Measurements from ENCODE around the gene NTSR1.

NTSR1 gene

GRCh38 chr20:62665826-62666735, 42.6 kb upstream of the NTSR1 start:
- H3K36me3 ChIP-seq (ENCODE audit: control insufficient read depth, insufficient read depth, low read length) = no peaks in the 10 kb centered on the region
- no peak overlapping the region for H3K27ac ChIP-seq (ENCODE audit: low read depth, low read length, severe bottlenecking)
- H3K9me3 ChIP-seq (ENCODE audit: control insufficient read depth, low read length) = no peaks in the 10 kb centered on the region
- H3K4me3 ChIP-seq (ENCODE audit: extremely low read depth, insufficient read depth, low read length, poor library complexity, severe bottlenecking) = no peak overlapping the region
- H3K4me1 ChIP-seq (ENCODE audit: control insufficient read depth, insufficient read depth, low read length, poor library complexity, severe bottlenecking) = no peaks in the 10 kb centered on the region
- WGBS, 2 experiments (ENCODE audit: insufficient coverage in 2 of 2) = 84 to 88% methylated on average over 19 to 21 of the region's 33 CpGs

- no peak overlapping the region for H3K27ac ChIP-seq (ENCODE audit: low read depth, low read length, severe bottlenecking)
- H3K36me3 ChIP-seq (ENCODE audit: control insufficient read depth, insufficient read depth, low read length) = no peaks in the 10 kb centered on the region
- WGBS, 2 experiments (ENCODE audit: insufficient coverage in 2 of 2) = 89 to 92% methylated on average over 25 to 26 of the region's 27 CpGs
- no peak overlapping the region for H3K4me3 ChIP-seq (ENCODE audit: extremely low read depth, insufficient read depth, low read length, poor library complexity, severe bottlenecking)
- H3K4me1 ChIP-seq (ENCODE audit: control insufficient read depth, insufficient read depth, low read length, poor library complexity, severe bottlenecking) = no peaks in the 10 kb centered on the region
- H3K9me3 ChIP-seq (ENCODE audit: control insufficient read depth, low read length) = no peaks in the 10 kb centered on the region
Measured at GRCh38 chr20:62666736-62667529, 41.7 kb upstream of the NTSR1 start.

GRCh38 chr20:62667530-62668440, 40.9 kb upstream of the NTSR1 start:
- Histone ChIP-seq H3K4me3 (ENCODE audit: extremely low read depth, insufficient read depth, low read length, poor library complexity, severe bottlenecking) (no peak overlapping the region), H3K4me1 (ENCODE audit: control insufficient read depth, insufficient read depth, low read length, poor library complexity, severe bottlenecking) (no peaks in the 10 kb centered on the region), H3K9me3 (ENCODE audit: control insufficient read depth, low read length) (no peaks in the 10 kb centered on the region), H3K27ac (ENCODE audit: low read depth, low read length, severe bottlenecking) (no peak overlapping the region), H3K36me3 (ENCODE audit: control insufficient read depth, insufficient read depth, low read length) (no peaks in the 10 kb centered on the region)
- WGBS, 2 experiments (ENCODE audit: insufficient coverage in 2 of 2) = 85 to 89% methylated on average over 29 to 30 of the region's 30 CpGs

- 56 to 67% methylated on average over 9 to 12 of the region's 13 CpGs for whole genome bisulfite sequencing, 2 experiments (ENCODE audit: insufficient coverage in 2 of 2)
- Histone ChIP-seq H3K4me1 (ENCODE audit: control insufficient read depth, insufficient read depth, low read length, poor library complexity, severe bottlenecking) (no peaks in the 10 kb centered on the region), H3K4me3 (ENCODE audit: extremely low read depth, insufficient read depth, low read length, poor library complexity, severe bottlenecking) (no peak overlapping the region), H3K9me3 (ENCODE audit: control insufficient read depth, low read length) (no peaks in the 10 kb centered on the region), H3K27ac (ENCODE audit: low read depth, low read length, severe bottlenecking) (no peak overlapping the region), H3K36me3 (ENCODE audit: control insufficient read depth, insufficient read depth, low read length) (no peaks in the 10 kb centered on the region)
Measured at GRCh38 chr20:62668441-62669027, 40.1 kb upstream of the NTSR1 start.

- 89 to 94% methylated on average over 9 to 10 of the region's 10 CpGs for WGBS, 2 experiments (ENCODE audit: insufficient coverage in 2 of 2)
- H3K9me3 ChIP-seq (ENCODE audit: control insufficient read depth, low read length) = no peaks in the 10 kb centered on the region
- H3K36me3 ChIP-seq (ENCODE audit: control insufficient read depth, insufficient read depth, low read length) = no peaks in the 10 kb centered on the region
- no peak overlapping the region for H3K27ac ChIP-seq (ENCODE audit: low read depth, low read length, severe bottlenecking)
- no peaks in the 10 kb centered on the region for H3K4me1 ChIP-seq (ENCODE audit: control insufficient read depth, insufficient read depth, low read length, poor library complexity, severe bottlenecking)
- H3K4me3 ChIP-seq (ENCODE audit: extremely low read depth, insufficient read depth, low read length, poor library complexity, severe bottlenecking) = no peak overlapping the region
Measured at GRCh38 chr20:62669249-62669648, 39.4 kb upstream of the NTSR1 start.

- WGBS, 2 experiments (ENCODE audit: insufficient coverage in 2 of 2) = 93 to 97% methylated on average over 13 to 14 of the region's 14 CpGs
- Histone ChIP-seq H3K9me3 (ENCODE audit: control insufficient read depth, low read length) (no peaks in the 10 kb centered on the region), H3K4me3 (ENCODE audit: extremely low read depth, insufficient read depth, low read length, poor library complexity, severe bottlenecking) (no peak overlapping the region), H3K36me3 (ENCODE audit: control insufficient read depth, insufficient read depth, low read length) (no peaks in the 10 kb centered on the region), H3K27ac (ENCODE audit: low read depth, low read length, severe bottlenecking) (no peak overlapping the region), H3K4me1 (ENCODE audit: control insufficient read depth, insufficient read depth, low read length, poor library complexity, severe bottlenecking) (peaks cover 9% of the 10 kb centered on the region)
Measured at GRCh38 chr20:62670156-62670555, 38.5 kb upstream of the NTSR1 start.

GRCh38 chr20:62670998-62671397, 37.6 kb upstream of the NTSR1 start:
- Histone ChIP-seq H3K4me1 (ENCODE audit: control insufficient read depth, insufficient read depth, low read length, poor library complexity, severe bottlenecking) (peaks cover 16% of the 10 kb centered on the region), H3K27ac (ENCODE audit: low read depth, low read length, severe bottlenecking) (no peak overlapping the region), H3K36me3 (ENCODE audit: control insufficient read depth, insufficient read depth, low read length) (no peaks in the 10 kb centered on the region), H3K4me3 (ENCODE audit: extremely low read depth, insufficient read depth, low read length, poor library complexity, severe bottlenecking) (no peak overlapping the region), H3K9me3 (ENCODE audit: control insufficient read depth, low read length) (no peaks in the 10 kb centered on the region)
- 92 to 94% methylated on average over 17 of the region's 17 CpGs for WGBS, 2 experiments (ENCODE audit: insufficient coverage in 2 of 2)

GRCh38 chr20:62671765-62672164, 36.9 kb upstream of the NTSR1 start:
- Histone ChIP-seq H3K4me3 (ENCODE audit: extremely low read depth, insufficient read depth, low read length, poor library complexity, severe bottlenecking) (no peak overlapping the region), H3K27ac (ENCODE audit: low read depth, low read length, severe bottlenecking) (no peak overlapping the region), H3K36me3 (ENCODE audit: control insufficient read depth, insufficient read depth, low read length) (no peaks in the 10 kb centered on the region), H3K4me1 (ENCODE audit: control insufficient read depth, insufficient read depth, low read length, poor library complexity, severe bottlenecking) (peaks cover 16% of the 10 kb centered on the region), H3K9me3 (ENCODE audit: control insufficient read depth, low read length) (no peaks in the 10 kb centered on the region)
- WGBS, 2 experiments (ENCODE audit: insufficient coverage in 2 of 2) = 91 to 95% methylated on average over 11 to 13 of the region's 15 CpGs

- H3K27ac ChIP-seq (ENCODE audit: low read depth, low read length, severe bottlenecking) = no peak overlapping the region
- 94% methylated on average over 8 to 11 of the region's 11 CpGs for WGBS, 2 experiments (ENCODE audit: insufficient coverage in 2 of 2)
Measured at GRCh38 chr20:62674370-62674769, 34.3 kb upstream of the NTSR1 start.

More at GRCh38 chr20:62674370-62674769, 34.3 kb upstream of the NTSR1 start:
- H3K36me3 ChIP-seq (ENCODE audit: control insufficient read depth, insufficient read depth, low read length) = no peaks in the 10 kb centered on the region
- H3K9me3 ChIP-seq (ENCODE audit: control insufficient read depth, low read length) = no peaks in the 10 kb centered on the region
- peaks cover 16% of the 10 kb centered on the region for H3K4me1 ChIP-seq (ENCODE audit: control insufficient read depth, insufficient read depth, low read length, poor library complexity, severe bottlenecking)
- no peak overlapping the region for H3K4me3 ChIP-seq (ENCODE audit: extremely low read depth, insufficient read depth, low read length, poor library complexity, severe bottlenecking)

Data from mesodermal cell (in vitro differentiated cells).